AG04449 (cell line): ENCODE results near the gene LINGO1.

Experiments used
- CTCF ChIA-PET: fragments of 350-600 bp; formaldehyde crosslinking; extraction: SDS; loops from one replicate; lab custom pipeline; 2021; ENCODE audit warnings: antibody characterized with exemption; lab: Yijun Ruan, JAX
- POLR2A ChIA-PET: fragments of 400-600, 350-600 bp; formaldehyde crosslinking; extraction: SDS; loops from one replicate; lab custom pipeline; 2020; ENCODE audit warnings: antibody characterized with exemption, inconsistent platforms; lab: Yijun Ruan, JAX
- DNase-seq: peaks from one replicate; pipeline ENCODE4 v3.0.0-alpha.2; 2010; ENCODE audit warnings: low read depth, low spot score
- H3K4me3 ChIP-seq: 2 replicates; pipeline ENCODE4 v1.5.1; 2011; ENCODE audit warnings: low read depth, mild to moderate bottlenecking, control low read depth, low read length
- CTCF ChIP-seq: IDR thresholded peaks from one replicate; pipeline ENCODE4 v1.5.1; 2011; ENCODE audit warnings: mild to moderate bottlenecking, moderate library complexity, low read length, control low read depth, inconsistent platforms; ENCODE audit not compliant: insufficient read depth; ENCODE audit errors: missing control alignments

LINGO1 gene

GRCh38 chr15:77565378-77565915, 67.3 kb downstream of the LINGO1 start:
- TF ChIP-seq CTCF: no peak
- POLR2A ChIA-PET: no interaction called here
- CTCF ChIA-PET: interaction anchor here (0.7 kb wide), 1 partner anchor 22 kb away, joined by 3 read pairs; no protein-coding TSS in a partner anchor
- no peak overlapping the region for H3K4me3 ChIP-seq
- no peak for DNase-seq

GRCh38 chr15:77564938-77565337, 67.8 kb downstream of the LINGO1 start:
- no peak overlapping the region for H3K4me3 ChIP-seq
- no peak for TF ChIP-seq CTCF
- CTCF ChIA-PET: interaction anchor here (0.7 kb wide), 1 partner anchor 22 kb away, joined by 3 read pairs; no protein-coding TSS in a partner anchor
- no peak for DNase-seq
- POLR2A ChIA-PET: no interaction called here

GRCh38 chr15:77564341-77564740, 68.4 kb downstream of the LINGO1 start:
- DNase-seq: no peak
- ChIA-PET CTCF (no interaction called here), POLR2A (no interaction called here)
- no peak for TF ChIP-seq CTCF
- H3K4me3 ChIP-seq: no peak overlapping the region

GRCh38 chr15:77563623-77564156, 69.0 kb downstream of the LINGO1 start:
- CTCF ChIA-PET: no interaction called here
- POLR2A ChIA-PET: no interaction called here
- DNase-seq: no peak
- no peak overlapping the region for H3K4me3 ChIP-seq
- TF ChIP-seq CTCF: no peak
